Measurements from ENCODE around the gene NCAPG2.

- TF ChIP-seq EP300 (conservative IDR thresholded peaks at IDR 0.05; ENCODE audit: poor library complexity, severe bottlenecking) (no peak), EZH2 (IDR thresholded peaks at IDR 0.05; ENCODE audit: borderline replicate concordance, insufficient read depth, low read length, poor library complexity, severe bottlenecking) (no peak), REST (IDR thresholded peaks at IDR 0.05; ENCODE audit: borderline replicate concordance) (no peak), SMC3 (conservative IDR thresholded peaks at IDR 0.05; ENCODE audit: poor library complexity) (no peak), POLR2AphosphoS5 (IDR thresholded peaks at IDR 0.05) (no peak), RAD21 (conservative IDR thresholded peaks at IDR 0.05) (no peak)
- TF ChIP-seq, protein P1, sequence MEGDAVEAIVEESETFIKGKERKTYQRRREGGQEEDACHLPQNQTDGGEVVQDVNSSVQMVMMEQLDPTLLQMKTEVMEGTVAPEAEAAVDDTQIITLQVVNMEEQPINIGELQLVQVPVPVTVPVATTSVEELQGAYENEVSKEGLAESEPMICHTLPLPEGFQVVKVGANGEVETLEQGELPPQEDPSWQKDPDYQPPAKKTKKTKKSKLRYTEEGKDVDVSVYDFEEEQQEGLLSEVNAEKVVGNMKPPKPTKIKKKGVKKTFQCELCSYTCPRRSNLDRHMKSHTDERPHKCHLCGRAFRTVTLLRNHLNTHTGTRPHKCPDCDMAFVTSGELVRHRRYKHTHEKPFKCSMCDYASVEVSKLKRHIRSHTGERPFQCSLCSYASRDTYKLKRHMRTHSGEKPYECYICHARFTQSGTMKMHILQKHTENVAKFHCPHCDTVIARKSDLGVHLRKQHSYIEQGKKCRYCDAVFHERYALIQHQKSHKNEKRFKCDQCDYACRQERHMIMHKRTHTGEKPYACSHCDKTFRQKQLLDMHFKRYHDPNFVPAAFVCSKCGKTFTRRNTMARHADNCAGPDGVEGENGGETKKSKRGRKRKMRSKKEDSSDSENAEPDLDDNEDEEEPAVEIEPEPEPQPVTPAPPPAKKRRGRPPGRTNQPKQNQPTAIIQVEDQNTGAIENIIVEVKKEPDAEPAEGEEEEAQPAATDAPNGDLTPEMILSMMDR (IDR thresholded peaks at IDR 0.05; ENCODE audit: poor library complexity, severe bottlenecking): no peak
Measured at GRCh38 chr7:158596745-158597144, 107.9 kb downstream of the NCAPG2 start.
